ENCODE results near the gene KIFBP.

The KIFBP gene

DNA sequence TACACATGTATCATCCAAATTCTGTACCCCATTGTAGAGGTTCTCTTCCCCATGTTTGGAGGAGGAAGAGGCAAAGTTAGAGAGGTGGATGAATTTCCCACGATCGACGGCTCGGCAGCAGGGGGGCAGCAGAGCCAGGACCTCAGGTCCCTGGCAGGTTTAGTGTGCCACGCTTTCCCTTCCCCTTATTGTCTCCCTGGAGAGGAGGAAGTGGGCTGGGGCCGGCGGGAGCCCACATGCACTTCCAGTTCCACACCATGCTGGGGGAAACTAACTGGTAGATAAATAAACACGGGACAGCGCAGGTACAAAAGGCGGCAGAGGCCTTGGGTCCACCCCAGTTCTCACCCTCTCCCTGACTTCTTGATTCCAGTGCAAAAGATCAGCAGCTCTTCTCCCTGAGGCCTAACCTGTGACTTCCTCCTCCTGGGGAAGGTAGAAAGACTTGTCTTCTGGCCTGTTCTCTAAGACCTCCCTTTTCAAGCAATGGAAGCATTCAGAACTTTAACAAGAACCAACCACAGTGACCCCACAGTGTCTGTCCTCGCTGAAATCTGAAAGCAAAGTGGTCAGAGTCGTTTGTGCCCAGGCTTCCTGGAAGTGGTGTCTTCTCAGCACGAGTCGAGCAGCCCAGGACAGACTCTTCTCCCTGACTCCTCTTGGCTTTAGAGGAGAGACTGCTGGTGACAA lies 68.8 kb downstream of the KIFBP start:
- Histone ChIP-seq H3K27me3 (ENCODE audit: control insufficient read depth in 5 of 5, insufficient read depth in 4 of 5, low read length in 5 of 5) (no peaks in the 10 kb centered on the region), H3K27ac (ENCODE audit: low read depth, low read length) (peak overlapping the region; percentile 74), H3K4me3 (ENCODE audit: low read depth in 1 of 5, low read length in 5 of 5) (peak overlapping the region in 4 of 5 donors; percentile 4 to 45 (median 24)), H3K36me3 (ENCODE audit: control insufficient read depth in 5 of 5, insufficient read depth in 5 of 5, low read length in 5 of 5) (no peaks in the 10 kb centered on the region), H3K9me3 (ENCODE audit: control insufficient read depth in 5 of 5, low read length in 5 of 5) (no peaks in the 10 kb centered on the region), H3K9ac (ENCODE audit: low read length in 5 of 5) (peak overlapping the region in 4 of 5 donors; percentile 32 to 55 (median 50)), H3K4me1 (ENCODE audit: control insufficient read depth in 5 of 5, insufficient read depth in 5 of 5, low read length in 5 of 5) (peaks cover 10 to 56% (median 46%) of the 10 kb centered on the region in 5 donors)

GRCh38 chr10:69057951-69058297 lies 69.3 kb downstream of the KIFBP start:
- Histone ChIP-seq H3K9ac (ENCODE audit: low read length in 5 of 5) (peak overlapping the region in 4 of 5 donors; percentile 7 to 55 (median 40)), H3K9me3 (ENCODE audit: control insufficient read depth in 5 of 5, low read length in 5 of 5) (no peaks in the 10 kb centered on the region), H3K27ac (ENCODE audit: low read depth, low read length) (peak overlapping the region; percentile 74), H3K4me3 (ENCODE audit: low read depth in 1 of 5, low read length in 5 of 5) (peak overlapping the region in 3 of 5 donors; percentile 4 to 45 (median 35)), H3K4me1 (ENCODE audit: control insufficient read depth in 5 of 5, insufficient read depth in 5 of 5, low read length in 5 of 5) (peaks cover 11 to 55% (median 45%) of the 10 kb centered on the region in 5 donors), H3K27me3 (ENCODE audit: control insufficient read depth in 5 of 5, insufficient read depth in 4 of 5, low read length in 5 of 5) (no peaks in the 10 kb centered on the region), H3K36me3 (ENCODE audit: control insufficient read depth in 5 of 5, insufficient read depth in 5 of 5, low read length in 5 of 5) (no peaks in the 10 kb centered on the region)

- no peak overlapping the region for H3K4me3 ChIP-seq (ENCODE audit: low read depth in 1 of 5, low read length in 5 of 5)
- no peak overlapping the region for H3K9ac ChIP-seq (ENCODE audit: low read length in 5 of 5)
- H3K4me1 ChIP-seq (ENCODE audit: control insufficient read depth in 5 of 5, insufficient read depth in 5 of 5, low read length in 5 of 5) = peaks cover 11 to 59% (median 52%) of the 10 kb centered on the region in 5 donors
- no peaks in the 10 kb centered on the region for H3K36me3 ChIP-seq (ENCODE audit: control insufficient read depth in 5 of 5, insufficient read depth in 5 of 5, low read length in 5 of 5)
- peak overlapping the region; percentile 80 for H3K27ac ChIP-seq (ENCODE audit: low read depth, low read length)
- no peaks in the 10 kb centered on the region for H3K27me3 ChIP-seq (ENCODE audit: control insufficient read depth in 5 of 5, insufficient read depth in 4 of 5, low read length in 5 of 5)
- no peaks in the 10 kb centered on the region for H3K9me3 ChIP-seq (ENCODE audit: control insufficient read depth in 5 of 5, low read length in 5 of 5)
Measured at GRCh38 chr10:69060127-69060798, 71.7 kb downstream of the KIFBP start.

- Histone ChIP-seq H3K4me3 (ENCODE audit: low read depth in 1 of 5, low read length in 5 of 5) (peak overlapping the region; percentile 10 to 77 (median 54)), H3K9me3 (ENCODE audit: control insufficient read depth in 5 of 5, low read length in 5 of 5) (no peaks in the 10 kb centered on the region), H3K36me3 (ENCODE audit: control insufficient read depth in 5 of 5, insufficient read depth in 5 of 5, low read length in 5 of 5) (no peaks in the 10 kb centered on the region), H3K9ac (ENCODE audit: low read length in 5 of 5) (peak overlapping the region; percentile 0 to 79 (median 50)), H3K4me1 (ENCODE audit: control insufficient read depth in 5 of 5, insufficient read depth in 5 of 5, low read length in 5 of 5) (peaks cover 11 to 63% (median 57%) of the 10 kb centered on the region in 5 donors), H3K27ac (ENCODE audit: low read depth, low read length) (peak overlapping the region; percentile 94), H3K27me3 (ENCODE audit: control insufficient read depth in 5 of 5, insufficient read depth in 4 of 5, low read length in 5 of 5) (no peaks in the 10 kb centered on the region)
Measured at GRCh38 chr10:69061305-69062161, 72.9 kb downstream of the KIFBP start.

DNA sequence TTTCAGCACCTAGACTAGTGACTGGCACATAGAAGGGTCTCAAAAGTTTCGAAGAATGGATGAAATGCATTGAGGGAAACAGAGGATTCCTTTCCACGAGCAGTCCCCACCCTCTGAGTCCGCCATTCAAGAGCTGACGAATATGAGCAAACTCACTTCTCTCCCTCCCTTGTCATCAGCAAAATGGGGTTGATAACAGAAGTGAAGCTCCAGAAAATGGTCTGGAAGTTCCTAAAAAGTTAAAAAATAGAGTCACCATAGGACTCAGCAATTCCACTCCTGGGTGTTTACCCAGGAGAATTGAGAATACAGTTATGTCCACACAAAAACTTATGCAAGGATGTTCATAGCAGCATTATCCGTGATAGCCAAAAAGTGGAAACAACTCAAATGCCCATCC lies 74.3 kb downstream of the KIFBP start:
- Histone ChIP-seq H3K4me3 (ENCODE audit: low read depth in 1 of 5, low read length in 5 of 5) (no peak overlapping the region), H3K9ac (ENCODE audit: low read length in 5 of 5) (peak overlapping the region in 1 of 5 donors; percentile 69), H3K4me1 (ENCODE audit: control insufficient read depth in 5 of 5, insufficient read depth in 5 of 5, low read length in 5 of 5) (peaks cover 9 to 50% (median 46%) of the 10 kb centered on the region in 5 donors), H3K9me3 (ENCODE audit: control insufficient read depth in 5 of 5, low read length in 5 of 5) (no peaks in the 10 kb centered on the region), H3K27me3 (ENCODE audit: control insufficient read depth in 5 of 5, insufficient read depth in 4 of 5, low read length in 5 of 5) (no peaks in the 10 kb centered on the region), H3K36me3 (ENCODE audit: control insufficient read depth in 5 of 5, insufficient read depth in 5 of 5, low read length in 5 of 5) (no peaks in the 10 kb centered on the region), H3K27ac (ENCODE audit: low read depth, low read length) (no peak overlapping the region)

GRCh38 chr10:69064762-69065328 lies 76.2 kb downstream of the KIFBP start:
- Histone ChIP-seq H3K9ac (ENCODE audit: low read length in 5 of 5) (peak overlapping the region in 2 of 5 donors; percentile 47 to 64), H3K9me3 (ENCODE audit: control insufficient read depth in 5 of 5, low read length in 5 of 5) (no peaks in the 10 kb centered on the region), H3K4me3 (ENCODE audit: low read depth in 1 of 5, low read length in 5 of 5) (peak overlapping the region in 1 of 5 donors; percentile 9), H3K36me3 (ENCODE audit: control insufficient read depth in 5 of 5, insufficient read depth in 5 of 5, low read length in 5 of 5) (no peaks in the 10 kb centered on the region), H3K27ac (ENCODE audit: low read depth, low read length) (peak overlapping the region; percentile 38), H3K4me1 (ENCODE audit: control insufficient read depth in 5 of 5, insufficient read depth in 5 of 5, low read length in 5 of 5) (peaks cover 9 to 53% (median 47%) of the 10 kb centered on the region in 5 donors), H3K27me3 (ENCODE audit: control insufficient read depth in 5 of 5, insufficient read depth in 4 of 5, low read length in 5 of 5) (no peaks in the 10 kb centered on the region)

- no peaks in the 10 kb centered on the region for H3K36me3 ChIP-seq (ENCODE audit: control insufficient read depth in 5 of 5, insufficient read depth in 5 of 5, low read length in 5 of 5)
- no peaks in the 10 kb centered on the region for H3K27me3 ChIP-seq (ENCODE audit: control insufficient read depth in 5 of 5, insufficient read depth in 4 of 5, low read length in 5 of 5)
- no peaks in the 10 kb centered on the region for H3K9me3 ChIP-seq (ENCODE audit: control insufficient read depth in 5 of 5, low read length in 5 of 5)
- H3K4me1 ChIP-seq (ENCODE audit: control insufficient read depth in 5 of 5, insufficient read depth in 5 of 5, low read length in 5 of 5) = peaks cover 9 to 56% (median 49%) of the 10 kb centered on the region in 5 donors
- H3K4me3 ChIP-seq (ENCODE audit: low read depth in 1 of 5, low read length in 5 of 5) = peak overlapping the region in 2 of 5 donors; percentile 9 to 15
- peak overlapping the region in 3 of 5 donors; percentile 20 to 64 (median 47) for H3K9ac ChIP-seq (ENCODE audit: low read length in 5 of 5)
- peak overlapping the region; percentile 38 for H3K27ac ChIP-seq (ENCODE audit: low read depth, low read length)
Measured at GRCh38 chr10:69065406-69066361, 77.1 kb downstream of the KIFBP start.
